ENCODE results near the gene VGLL4.

GRCh38 chr3:11651477-11651876, 7.8 kb upstream of the VGLL4 start:
- no peak for TF ChIP-seq CEBPB (IDR thresholded peaks at IDR 0.05)
- TF ChIP-seq, protein P1, sequence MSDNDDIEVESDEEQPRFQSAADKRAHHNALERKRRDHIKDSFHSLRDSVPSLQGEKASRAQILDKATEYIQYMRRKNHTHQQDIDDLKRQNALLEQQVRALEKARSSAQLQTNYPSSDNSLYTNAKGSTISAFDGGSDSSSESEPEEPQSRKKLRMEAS (IDR thresholded peaks at IDR 0.05) = no peak
- TF ChIP-seq EP300 (IDR thresholded peaks at IDR 0.05; ENCODE audit: borderline replicate concordance) = no peak
- no peak for TF ChIP-seq EGR1 (IDR thresholded peaks at IDR 0.05)
- TF ChIP-seq, protein P2, sequence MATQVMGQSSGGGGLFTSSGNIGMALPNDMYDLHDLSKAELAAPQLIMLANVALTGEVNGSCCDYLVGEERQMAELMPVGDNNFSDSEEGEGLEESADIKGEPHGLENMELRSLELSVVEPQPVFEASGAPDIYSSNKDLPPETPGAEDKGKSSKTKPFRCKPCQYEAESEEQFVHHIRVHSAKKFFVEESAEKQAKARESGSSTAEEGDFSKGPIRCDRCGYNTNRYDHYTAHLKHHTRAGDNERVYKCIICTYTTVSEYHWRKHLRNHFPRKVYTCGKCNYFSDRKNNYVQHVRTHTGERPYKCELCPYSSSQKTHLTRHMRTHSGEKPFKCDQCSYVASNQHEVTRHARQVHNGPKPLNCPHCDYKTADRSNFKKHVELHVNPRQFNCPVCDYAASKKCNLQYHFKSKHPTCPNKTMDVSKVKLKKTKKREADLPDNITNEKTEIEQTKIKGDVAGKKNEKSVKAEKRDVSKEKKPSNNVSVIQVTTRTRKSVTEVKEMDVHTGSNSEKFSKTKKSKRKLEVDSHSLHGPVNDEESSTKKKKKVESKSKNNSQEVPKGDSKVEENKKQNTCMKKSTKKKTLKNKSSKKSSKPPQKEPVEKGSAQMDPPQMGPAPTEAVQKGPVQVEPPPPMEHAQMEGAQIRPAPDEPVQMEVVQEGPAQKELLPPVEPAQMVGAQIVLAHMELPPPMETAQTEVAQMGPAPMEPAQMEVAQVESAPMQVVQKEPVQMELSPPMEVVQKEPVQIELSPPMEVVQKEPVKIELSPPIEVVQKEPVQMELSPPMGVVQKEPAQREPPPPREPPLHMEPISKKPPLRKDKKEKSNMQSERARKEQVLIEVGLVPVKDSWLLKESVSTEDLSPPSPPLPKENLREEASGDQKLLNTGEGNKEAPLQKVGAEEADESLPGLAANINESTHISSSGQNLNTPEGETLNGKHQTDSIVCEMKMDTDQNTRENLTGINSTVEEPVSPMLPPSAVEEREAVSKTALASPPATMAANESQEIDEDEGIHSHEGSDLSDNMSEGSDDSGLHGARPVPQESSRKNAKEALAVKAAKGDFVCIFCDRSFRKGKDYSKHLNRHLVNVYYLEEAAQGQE (IDR thresholded peaks at IDR 0.05; ENCODE audit: low read depth) = no peak
- TF ChIP-seq TEAD4 (IDR thresholded peaks at IDR 0.05) = no peak
- TF ChIP-seq YY1 (IDR thresholded peaks at IDR 0.05; ENCODE audit: low read depth) = no peak
- no peak for TF ChIP-seq USF1 (IDR thresholded peaks at IDR 0.05)
- TF ChIP-seq CREB1 (IDR thresholded peaks at IDR 0.05; ENCODE audit: low read depth) = no peak
- no peak for TF ChIP-seq FOXM1 (IDR thresholded peaks at IDR 0.05; ENCODE audit: borderline replicate concordance, low read depth)
- TF ChIP-seq TAF1 (IDR thresholded peaks at IDR 0.05; ENCODE audit: low read depth) = no peak
- no peak for TF ChIP-seq ZBTB7A (IDR thresholded peaks at IDR 0.05; ENCODE audit: low read depth)
- TF ChIP-seq NFIC (IDR thresholded peaks at IDR 0.05) = no peak

All from Ishikawa (cell line).